Stomach smooth muscle (tissue), 2 donors: ENCODE results near the gene DCC.

Source experiments
- H3K27ac ChIP-seq: one replicate; pipeline ENCODE4 v1.7.0; 2013; ENCODE audit warnings: mild to moderate bottlenecking, low read length, inconsistent platforms
- H3K27me3 ChIP-seq, 2 donors: one replicate each; pipeline ENCODE4 v1.7.0; 2013; ENCODE audit warnings: low read length in 2 of 2; ENCODE audit not compliant: insufficient read depth in 2 of 2, control insufficient read depth in 1 of 2
- H3K36me3 ChIP-seq, 2 donors: one replicate each; pipeline ENCODE4 v1.7.0; 2013; ENCODE audit warnings: low read length in 2 of 2; ENCODE audit not compliant: control insufficient read depth in 2 of 2, insufficient read depth in 2 of 2
- H3K4me1 ChIP-seq: one replicate; pipeline ENCODE4 v1.7.0; 2013; ENCODE audit warnings: low read length; ENCODE audit not compliant: control insufficient read depth, insufficient read depth
- H3K4me3 ChIP-seq, 2 donors: one replicate each; pipeline ENCODE4 v1.7.0; 2013; ENCODE audit warnings: low read length in 2 of 2
- H3K9ac ChIP-seq, 2 donors: one replicate each; pipeline ENCODE4 v1.7.0; 2013; ENCODE audit warnings: low read length in 2 of 2, mild to moderate bottlenecking in 1 of 2
- H3K9me3 ChIP-seq, 2 donors: one replicate each; pipeline ENCODE4 v1.7.0; 2013; ENCODE audit warnings: low read length in 2 of 2; ENCODE audit not compliant: control insufficient read depth in 2 of 2
- donor health status: healthy.
- donor health status: Pancreatic carcinoma.

Gene DCC

DNA sequence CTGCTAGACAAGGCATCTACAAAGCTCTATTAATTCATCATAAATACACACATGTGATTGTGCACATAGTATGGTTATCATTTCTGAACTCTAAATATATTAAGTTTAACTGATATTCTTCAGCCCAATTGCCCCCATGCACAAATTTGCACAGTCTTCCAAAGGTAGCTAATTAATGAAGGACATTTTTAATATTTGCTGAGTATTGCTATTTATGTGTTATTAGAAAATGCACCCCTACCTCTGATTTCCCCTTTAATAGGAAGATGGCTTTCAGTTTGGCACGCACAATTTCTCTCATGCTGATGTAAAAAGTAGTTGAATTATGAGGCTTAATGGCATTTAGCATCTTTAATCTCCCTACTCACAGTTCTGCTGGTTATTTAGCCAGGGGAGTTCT, 242.1 kb downstream of the DCC start:
- no peaks in the 10 kb centered on the region for H3K4me1 ChIP-seq
- H3K27me3 ChIP-seq, result no peaks in the 10 kb centered on the region
- no peaks in the 10 kb centered on the region for H3K36me3 ChIP-seq
- H3K9me3 ChIP-seq, result no peaks in the 10 kb centered on the region
- H3K4me3 ChIP-seq, result no peak overlapping the region
- no peak overlapping the region for H3K27ac ChIP-seq
- H3K9ac ChIP-seq, result no peak overlapping the region

DNA sequence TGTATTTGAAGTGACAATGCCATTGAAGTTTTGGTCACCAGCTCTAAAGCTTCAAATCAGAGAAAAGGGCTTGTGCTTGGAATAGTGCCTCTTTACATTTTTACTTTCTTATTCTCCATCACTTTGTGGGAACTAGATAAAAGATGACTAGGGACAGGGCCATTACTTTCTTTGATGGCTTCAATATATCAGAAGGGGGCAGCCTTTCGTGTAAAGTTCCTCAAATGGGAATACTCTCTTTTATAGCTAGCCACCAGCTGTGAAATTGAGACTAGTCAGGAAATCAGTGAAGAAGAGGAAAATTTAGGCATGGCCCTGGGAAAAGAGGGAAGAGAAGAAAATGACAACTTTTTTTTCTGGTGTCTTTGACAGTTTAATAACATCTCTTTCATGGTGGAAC, 242.5 kb downstream of the DCC start:
- H3K27me3 ChIP-seq, result no peaks in the 10 kb centered on the region
- no peak overlapping the region for H3K27ac ChIP-seq
- no peaks in the 10 kb centered on the region for H3K9me3 ChIP-seq
- no peaks in the 10 kb centered on the region for H3K4me1 ChIP-seq
- H3K36me3 ChIP-seq, result no peaks in the 10 kb centered on the region
- H3K9ac ChIP-seq, result no peak overlapping the region
- no peak overlapping the region for H3K4me3 ChIP-seq

DNA sequence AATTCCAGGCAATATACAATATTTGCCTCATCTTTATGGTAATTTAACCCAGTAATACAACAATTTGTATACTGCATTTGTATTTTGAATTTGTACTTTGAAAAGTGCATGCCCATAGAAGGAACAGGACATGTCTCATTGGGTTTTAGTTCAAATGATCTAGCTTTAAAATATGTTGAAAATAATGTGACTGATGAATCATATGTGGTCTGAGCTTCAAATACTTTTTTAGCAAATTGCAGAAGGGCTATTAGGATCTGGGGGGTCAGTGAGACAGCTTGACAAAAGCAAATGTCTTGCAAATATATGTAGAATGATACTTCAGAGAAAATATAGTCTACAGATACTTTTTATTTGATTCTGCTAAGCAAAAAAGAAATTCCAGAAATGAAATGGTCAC, 248.9 kb downstream of the DCC start:
- H3K9ac ChIP-seq, result no peak overlapping the region

DNA sequence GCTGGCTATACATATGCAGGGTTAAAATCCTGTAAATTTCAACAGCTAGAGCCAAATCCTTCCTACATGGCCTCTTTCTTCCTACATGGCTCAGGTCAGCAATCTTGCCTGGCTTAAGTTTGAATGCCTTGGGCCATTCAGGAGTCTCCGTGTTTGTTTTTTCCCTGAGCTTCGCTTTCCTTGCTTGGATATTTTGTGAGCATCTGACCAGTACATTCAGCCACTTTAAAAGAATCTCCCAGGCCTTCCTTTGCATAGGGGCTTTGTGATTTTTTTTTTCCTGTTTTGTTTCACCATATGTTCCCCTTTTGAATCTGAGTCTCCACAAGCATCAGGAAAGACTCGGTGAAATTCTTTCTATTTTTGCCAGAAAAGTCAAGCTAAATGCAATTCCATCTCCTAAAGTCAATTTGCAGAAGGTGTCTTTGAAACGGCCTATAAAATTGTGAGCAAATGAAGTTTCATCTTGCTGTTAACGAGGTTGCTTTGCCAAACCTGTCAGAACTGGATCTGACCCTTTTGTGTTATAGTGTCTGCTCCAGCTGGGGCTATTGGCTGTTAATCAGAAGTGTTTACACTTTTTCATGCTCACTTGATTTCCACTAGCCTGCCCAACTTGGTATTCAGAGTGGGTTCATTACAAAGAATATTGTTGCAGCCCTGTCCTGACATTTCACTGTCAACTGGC, 256.9 kb downstream of the DCC start:
- H3K4me3 ChIP-seq, result no peak overlapping the region
- H3K27ac ChIP-seq, result no peak overlapping the region
- H3K36me3 ChIP-seq, result no peaks in the 10 kb centered on the region
- no peaks in the 10 kb centered on the region for H3K9me3 ChIP-seq
- H3K9ac ChIP-seq, result no peak overlapping the region
- no peaks in the 10 kb centered on the region for H3K27me3 ChIP-seq
- no peaks in the 10 kb centered on the region for H3K4me1 ChIP-seq

More for the DNA sequence above, 248.9 kb downstream of the DCC start:
- no peaks in the 10 kb centered on the region for H3K4me1 ChIP-seq
- no peak overlapping the region for H3K27ac ChIP-seq
- no peak overlapping the region for H3K4me3 ChIP-seq
- H3K27me3 ChIP-seq, result no peaks in the 10 kb centered on the region
- no peaks in the 10 kb centered on the region for H3K36me3 ChIP-seq
- no peaks in the 10 kb centered on the region for H3K9me3 ChIP-seq

DNA sequence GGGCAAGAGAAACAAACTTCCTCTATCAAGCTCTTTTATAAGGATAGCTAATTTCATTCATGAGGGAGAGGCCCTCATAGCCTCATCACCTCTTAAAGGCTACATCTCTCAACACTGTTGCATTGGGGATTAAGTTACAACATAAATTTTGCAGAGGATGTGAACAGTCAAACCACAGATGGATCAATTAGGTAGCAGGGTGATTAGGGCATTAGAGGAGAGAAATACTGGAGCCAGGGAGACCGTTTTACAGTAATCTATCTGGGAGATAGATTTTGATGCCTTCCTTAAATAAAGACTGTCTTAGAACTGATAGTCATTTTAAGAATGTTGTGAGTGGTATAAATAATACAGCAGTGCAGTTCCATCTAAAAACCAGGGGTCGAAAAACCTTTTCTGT, 258.9 kb downstream of the DCC start:
- H3K36me3 ChIP-seq, result no peaks in the 10 kb centered on the region
- no peaks in the 10 kb centered on the region for H3K27me3 ChIP-seq
- H3K4me3 ChIP-seq, result no peak overlapping the region
- H3K9ac ChIP-seq, result no peak overlapping the region
- no peaks in the 10 kb centered on the region for H3K4me1 ChIP-seq
- no peaks in the 10 kb centered on the region for H3K9me3 ChIP-seq
- no peak overlapping the region for H3K27ac ChIP-seq

DNA sequence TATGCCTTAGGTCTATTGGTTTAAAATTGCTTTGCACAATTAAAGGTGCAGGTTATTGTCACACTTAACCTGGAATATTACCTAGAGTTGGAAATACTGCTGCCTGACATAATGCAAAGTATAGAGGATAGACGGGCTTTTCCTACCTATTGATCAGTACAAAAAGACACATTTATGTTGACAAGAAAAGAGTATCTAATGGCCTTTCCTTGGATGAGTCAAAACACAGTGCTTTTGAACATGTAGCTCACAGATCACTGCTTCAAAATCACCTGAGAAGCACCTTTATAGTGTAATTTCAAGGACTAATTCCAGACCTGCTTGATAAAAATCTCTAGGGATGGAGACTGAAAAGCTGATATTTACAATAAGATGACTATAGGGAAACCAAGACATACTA, 262.8 kb downstream of the DCC start:
- Histone ChIP-seq H3K9ac (no peak overlapping the region), H3K9me3 (no peaks in the 10 kb centered on the region), H3K4me1 (no peaks in the 10 kb centered on the region), H3K27ac (no peak overlapping the region), H3K36me3 (no peaks in the 10 kb centered on the region), H3K27me3 (no peaks in the 10 kb centered on the region), H3K4me3 (no peak overlapping the region)

DNA sequence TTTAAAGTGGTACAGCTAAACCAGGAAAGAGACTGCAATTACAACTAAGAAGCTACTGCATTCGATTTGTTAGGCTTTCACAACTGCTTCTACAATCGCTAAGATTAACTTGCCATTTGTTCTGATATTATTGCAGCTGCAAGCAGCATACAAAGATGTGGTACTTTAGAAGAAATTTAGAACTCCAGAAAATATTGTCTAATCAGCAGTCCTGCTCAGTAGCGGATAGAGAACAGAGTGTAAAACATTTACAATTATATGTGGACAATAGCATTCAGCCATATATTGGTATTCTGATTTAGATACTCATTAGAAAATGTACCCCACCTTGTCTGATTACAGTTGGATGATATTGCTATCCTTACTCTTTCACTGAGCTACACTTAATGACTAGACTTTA, 265.3 kb downstream of the DCC start:
- H3K4me3 ChIP-seq, result no peak overlapping the region
- no peak overlapping the region for H3K9ac ChIP-seq
- H3K36me3 ChIP-seq, result no peaks in the 10 kb centered on the region
- no peaks in the 10 kb centered on the region for H3K4me1 ChIP-seq
- H3K9me3 ChIP-seq, result no peaks in the 10 kb centered on the region
- no peak overlapping the region for H3K27ac ChIP-seq
- no peaks in the 10 kb centered on the region for H3K27me3 ChIP-seq

DNA sequence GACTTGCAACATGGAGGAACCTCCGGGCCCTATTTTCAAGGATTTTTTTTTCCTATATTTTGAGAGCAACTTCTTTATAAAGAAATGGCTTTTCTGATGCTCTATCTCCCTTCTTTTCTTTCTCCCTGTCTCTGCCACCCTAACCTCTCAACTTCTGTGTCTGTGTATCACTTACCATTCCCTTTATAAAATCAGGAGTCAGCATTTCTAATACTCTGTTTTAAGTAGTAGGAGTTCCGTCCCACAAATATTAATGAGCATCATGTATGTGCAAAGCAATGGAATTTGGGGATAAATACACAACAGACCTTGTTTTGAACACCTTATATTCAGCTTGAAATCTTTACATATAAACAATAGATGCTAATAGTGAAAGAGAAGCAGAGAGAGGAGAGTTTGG, 268.0 kb downstream of the DCC start:
- Histone ChIP-seq H3K4me1 (no peaks in the 10 kb centered on the region), H3K4me3 (no peak overlapping the region), H3K9me3 (no peaks in the 10 kb centered on the region), H3K36me3 (no peaks in the 10 kb centered on the region), H3K27me3 (no peaks in the 10 kb centered on the region), H3K27ac (no peak overlapping the region), H3K9ac (no peak overlapping the region)

DNA sequence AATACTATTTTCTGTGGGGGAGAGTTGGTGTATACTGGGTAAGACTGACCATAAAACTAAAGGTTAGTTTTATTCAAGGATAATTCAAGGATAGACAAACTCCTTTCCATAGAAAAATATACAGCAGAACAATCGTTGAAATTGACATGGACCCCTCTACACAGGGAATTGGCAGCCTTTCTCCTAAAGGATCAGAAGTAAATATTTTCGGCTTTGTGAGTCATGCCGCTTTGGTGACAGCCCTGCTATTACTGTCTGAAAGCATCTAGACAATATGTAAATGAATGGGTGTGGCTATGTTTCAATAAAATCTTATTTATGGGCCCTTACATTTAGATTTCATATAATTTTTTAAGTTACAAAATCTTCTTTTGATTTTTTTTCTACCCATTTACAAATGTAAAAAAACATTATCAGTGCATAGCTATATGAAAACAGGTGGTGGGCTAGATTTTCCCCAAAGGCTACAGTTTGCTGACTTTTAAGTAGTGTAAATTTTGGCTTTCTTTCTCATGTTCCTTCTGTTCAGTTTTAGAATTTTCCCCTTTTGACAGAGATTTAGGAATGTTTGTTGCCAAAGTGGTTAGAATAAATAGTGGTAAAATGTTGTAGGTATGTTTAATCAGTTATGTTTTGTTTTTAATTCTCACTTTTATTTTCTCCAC, 270.6 kb downstream of the DCC start:
- no peak overlapping the region for H3K9ac ChIP-seq

DNA sequence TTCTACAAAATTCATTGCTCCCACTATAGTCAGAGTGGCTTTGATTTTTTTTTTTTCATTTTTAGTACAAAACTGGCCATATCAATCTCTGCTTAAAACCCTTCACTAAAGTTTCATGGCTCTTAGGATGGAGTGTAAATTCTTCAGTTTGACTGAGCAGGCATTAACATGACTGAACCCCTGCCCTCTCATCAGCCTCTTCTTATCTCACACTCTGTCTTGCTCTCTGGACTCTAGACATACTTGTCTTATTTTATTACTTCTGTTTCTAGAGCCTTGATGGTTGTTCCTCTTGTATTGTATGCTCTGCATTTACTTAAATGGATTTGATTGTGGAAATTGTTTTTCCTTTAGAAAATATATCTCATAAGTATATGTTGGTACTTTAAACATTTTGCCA, 272.4 kb downstream of the DCC start:
- Histone ChIP-seq H3K4me3 (no peak overlapping the region), H3K27me3 (no peaks in the 10 kb centered on the region), H3K9ac (no peak overlapping the region), H3K27ac (no peak overlapping the region), H3K4me1 (no peaks in the 10 kb centered on the region), H3K36me3 (no peaks in the 10 kb centered on the region), H3K9me3 (no peaks in the 10 kb centered on the region)

More for the DNA sequence above, 270.6 kb downstream of the DCC start:
- Histone ChIP-seq H3K4me1 (no peaks in the 10 kb centered on the region), H3K27me3 (no peaks in the 10 kb centered on the region), H3K36me3 (no peaks in the 10 kb centered on the region), H3K9me3 (no peaks in the 10 kb centered on the region), H3K4me3 (no peak overlapping the region), H3K27ac (no peak overlapping the region)

DNA sequence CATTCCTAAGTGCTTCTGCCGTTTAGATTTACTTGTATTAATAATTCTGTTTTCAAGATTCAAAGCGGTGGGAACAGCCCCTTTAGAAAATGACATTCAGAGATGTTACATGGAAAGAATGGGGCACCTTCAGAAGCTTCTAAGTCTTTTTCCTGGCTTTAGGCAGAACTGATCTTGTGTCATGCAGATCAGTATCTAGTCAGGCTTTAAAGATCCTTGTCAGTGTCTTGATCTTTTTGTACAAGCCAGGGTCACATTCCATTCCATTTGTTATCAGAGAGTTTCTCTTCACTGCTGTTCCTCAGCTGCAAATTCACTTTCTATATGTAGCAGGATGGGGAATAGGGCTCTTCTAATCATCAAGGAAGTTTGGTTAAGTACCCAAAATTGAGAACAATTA, 275.3 kb downstream of the DCC start:
- no peak overlapping the region for H3K9ac ChIP-seq

More for the DNA sequence above, 275.3 kb downstream of the DCC start:
- Histone ChIP-seq H3K4me1 (no peaks in the 10 kb centered on the region), H3K27me3 (no peaks in the 10 kb centered on the region), H3K9me3 (no peaks in the 10 kb centered on the region), H3K36me3 (no peaks in the 10 kb centered on the region), H3K4me3 (no peak overlapping the region), H3K27ac (no peak overlapping the region)
